HG03521 (cell line): ENCODE data around the gene FRYL.
"Not testable (repeated sequence)": the region's sequence is repeated elsewhere in the genome, so short reads cannot be mapped to it uniquely, and the experiment has no call there.

Experiments
- ATAC-seq: cut with Tn5 transposase; IDR thresholded peaks from one replicate; pipeline ENCODE4 v1.9.1; 2021; ENCODE audit warnings: mild to moderate bottlenecking, moderate library complexity; ENCODE audit not compliant: unreplicated experiment

FRYL gene

GRCh38 chr4:48462363-48462762 is 317.7 kb downstream of the FRYL start:
- no peak for ATAC-seq

- no peak for ATAC-seq
Measured at GRCh38 chr4:48461000-48461399, 319.1 kb downstream of the FRYL start.

- no peak for ATAC-seq
Measured at GRCh38 chr4:48454591-48454990, 325.5 kb downstream of the FRYL start.

- ATAC-seq, result not testable (repeated sequence)
Measured at GRCh38 chr4:48451656-48452055, 328.4 kb downstream of the FRYL start.

- no peak for ATAC-seq
Measured at GRCh38 chr4:48450740-48451139, 329.3 kb downstream of the FRYL start.

GRCh38 chr4:48449151-48449550 is 330.9 kb downstream of the FRYL start:
- no peak for ATAC-seq
